GM21360 (cell line): ENCODE results near the gene UNC13C.

ENCODE experiments used
- ATAC-seq: cut with Tn5 transposase; IDR thresholded peaks from one replicate; pipeline ENCODE4 v1.9.1; 2021; ENCODE audit warnings: mild to moderate bottlenecking, moderate library complexity; ENCODE audit not compliant: unreplicated experiment

The UNC13C gene

DNA sequence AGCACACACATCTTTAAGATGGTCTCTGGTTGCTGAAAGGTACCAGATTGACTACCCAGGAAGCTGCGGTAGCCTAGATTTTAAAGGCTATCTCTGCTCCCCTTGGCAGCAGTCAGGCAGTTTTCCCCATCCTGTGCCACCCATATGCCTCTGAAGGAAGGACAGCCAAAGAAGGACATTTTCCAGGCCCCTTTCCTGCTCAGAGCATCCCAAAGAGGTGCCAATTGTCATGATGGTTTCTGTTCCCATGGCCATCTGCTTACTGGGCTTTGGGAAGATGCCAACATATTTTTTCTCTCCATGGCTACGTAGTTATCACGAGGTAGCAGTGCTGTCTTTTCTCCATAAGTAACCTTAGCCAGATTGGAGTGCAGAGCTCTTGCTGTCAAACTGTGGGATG lies 39.7 kb downstream of the UNC13C start:
- no peak for ATAC-seq

DNA sequence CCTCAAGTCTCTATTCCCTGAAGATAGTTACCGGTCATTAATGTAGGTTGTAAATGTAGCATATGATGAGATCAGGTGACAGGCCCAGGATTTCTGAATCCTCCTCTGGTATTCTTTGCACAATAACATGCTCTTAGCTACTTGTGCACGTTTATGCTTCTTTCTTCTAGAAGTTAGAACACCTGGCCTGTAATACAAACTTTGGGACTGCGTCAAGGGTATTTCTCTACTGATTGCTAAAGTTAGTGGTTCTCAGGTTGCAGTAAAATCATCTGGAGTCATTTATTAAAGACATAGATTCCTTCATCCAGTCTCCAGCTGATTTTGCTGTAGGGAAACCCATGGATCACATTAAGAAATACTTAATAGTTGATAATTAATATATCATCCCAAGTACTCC lies 48.0 kb downstream of the UNC13C start:
- ATAC-seq = no peak

DNA sequence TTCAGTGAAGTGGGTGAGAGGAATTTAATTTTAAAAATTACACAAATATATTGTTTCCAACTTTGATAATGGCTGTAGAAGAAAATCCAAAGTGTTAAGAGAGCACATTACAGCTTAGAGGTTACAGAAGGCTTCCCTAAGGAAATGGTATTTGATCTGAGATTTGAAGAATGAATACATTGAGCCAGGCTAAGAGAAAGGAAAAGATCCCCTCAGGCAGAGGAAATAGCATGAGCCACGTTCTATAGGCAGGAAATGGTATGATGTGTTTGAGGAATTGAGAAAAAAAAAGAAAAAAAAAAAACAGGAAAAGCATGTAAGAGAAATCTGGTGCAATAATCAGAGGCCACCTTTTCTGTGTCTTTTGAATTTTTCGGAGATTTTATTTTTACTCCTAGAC lies 48.6 kb downstream of the UNC13C start:
- ATAC-seq = no peak

DNA sequence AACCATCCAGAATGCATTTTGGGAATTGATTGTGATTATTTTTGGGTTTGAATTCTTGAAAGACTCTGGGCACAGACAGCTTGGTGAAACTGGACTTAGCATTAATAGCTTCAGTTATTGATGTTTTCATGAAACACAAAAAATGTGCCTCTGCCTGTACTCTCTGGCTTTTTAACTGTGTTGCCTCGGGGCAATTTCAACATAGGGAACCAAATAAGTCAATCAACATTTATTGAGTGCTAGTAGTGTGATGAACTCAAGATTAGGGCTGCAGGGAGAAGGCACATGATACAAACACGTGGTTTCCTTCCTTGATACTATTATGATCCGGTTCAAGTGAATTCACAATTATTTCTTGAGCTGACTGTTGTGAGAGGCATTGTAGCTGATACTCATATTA lies 50.8 kb downstream of the UNC13C start:
- ATAC-seq = no peak

DNA sequence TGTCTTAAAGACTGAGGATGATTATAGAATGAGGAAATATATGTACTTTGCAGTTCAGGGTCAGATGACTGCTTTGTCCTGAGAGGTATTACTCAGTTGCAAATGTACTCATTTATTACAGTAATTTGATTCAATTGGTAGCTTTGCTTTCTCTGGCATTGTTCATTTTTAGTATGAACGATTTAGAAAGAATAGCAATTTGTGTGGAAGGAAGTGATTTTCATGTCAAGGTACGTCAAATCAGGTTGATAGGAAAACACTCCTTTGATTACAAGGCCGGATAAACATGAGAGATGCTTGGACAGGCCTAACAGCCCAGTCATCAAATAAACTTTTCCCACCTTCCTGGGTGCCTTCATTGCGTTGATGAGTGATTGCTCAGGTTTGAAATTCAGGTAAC lies 53.8 kb downstream of the UNC13C start:
- no peak for ATAC-seq

DNA sequence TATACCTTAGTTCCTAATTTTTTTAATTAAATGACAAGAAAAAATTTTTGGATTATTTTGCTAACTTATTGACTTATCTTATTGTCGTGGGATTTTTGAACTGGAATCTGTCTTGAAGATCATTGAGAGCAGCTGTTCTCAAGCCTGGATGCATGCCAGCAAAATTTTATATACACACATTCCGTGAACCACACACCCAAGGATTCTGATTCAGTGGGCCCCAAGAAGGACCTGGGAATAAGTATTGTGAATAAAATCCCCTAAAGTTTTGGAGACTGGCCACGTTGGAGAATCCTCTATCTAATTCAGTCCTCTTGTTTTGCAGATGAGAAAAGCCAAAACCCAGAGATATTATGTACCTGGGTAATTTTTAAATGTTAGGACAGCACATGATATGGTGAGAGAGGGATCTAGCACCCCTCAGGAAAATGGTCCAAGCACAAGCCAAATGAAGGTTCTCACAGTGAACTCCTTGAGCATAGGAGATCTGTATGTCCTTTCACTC lies 55.2 kb downstream of the UNC13C start:
- no peak for ATAC-seq

DNA sequence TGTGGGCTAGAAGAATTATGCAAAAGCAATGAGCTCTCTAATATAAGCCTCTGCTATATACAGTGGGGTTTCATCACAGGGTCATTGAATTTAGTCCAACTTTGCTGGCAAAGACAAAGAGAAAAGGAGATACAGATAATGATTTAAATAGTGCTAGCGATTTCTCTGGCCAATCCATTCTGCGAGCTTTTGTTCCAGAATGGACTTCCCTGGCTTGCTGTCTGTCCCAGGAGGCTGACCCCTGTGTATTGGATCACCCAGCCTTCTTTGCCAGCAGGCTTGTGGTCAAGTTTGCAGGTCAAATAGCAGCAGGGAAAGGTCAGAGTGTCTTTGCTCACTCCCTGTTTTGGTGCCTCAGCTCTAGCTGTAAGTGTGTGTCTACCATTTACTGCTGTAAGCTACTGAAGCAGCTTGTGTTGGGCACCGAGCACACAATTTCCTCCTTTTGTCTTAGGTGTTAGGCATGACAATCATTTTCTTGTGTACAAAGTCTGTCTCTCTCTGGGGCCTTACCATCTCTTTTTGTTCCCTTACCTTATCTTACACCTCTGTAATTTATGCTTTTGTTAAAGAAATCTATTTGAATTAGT lies 55.7 kb downstream of the UNC13C start:
- no peak for ATAC-seq

DNA sequence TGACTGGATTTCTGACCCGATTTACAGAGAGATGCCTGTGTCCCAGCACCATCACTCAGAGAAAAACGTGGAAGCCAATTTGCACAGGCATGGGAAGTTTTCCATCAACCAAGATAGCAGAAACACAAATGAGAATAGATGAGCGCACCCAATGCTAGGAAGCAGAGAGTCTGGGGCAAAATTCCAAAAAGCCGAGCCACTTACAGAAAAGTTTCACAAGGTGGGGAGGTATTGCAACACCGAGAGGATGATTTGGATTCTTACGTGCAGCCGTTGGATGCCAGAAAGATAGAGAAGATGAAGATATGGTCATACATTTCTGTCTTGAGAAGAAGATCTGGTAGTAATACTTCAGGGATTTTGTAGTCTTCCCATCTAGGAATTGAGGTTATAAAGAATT lies 57.4 kb downstream of the UNC13C start:
- ATAC-seq = no peak

DNA sequence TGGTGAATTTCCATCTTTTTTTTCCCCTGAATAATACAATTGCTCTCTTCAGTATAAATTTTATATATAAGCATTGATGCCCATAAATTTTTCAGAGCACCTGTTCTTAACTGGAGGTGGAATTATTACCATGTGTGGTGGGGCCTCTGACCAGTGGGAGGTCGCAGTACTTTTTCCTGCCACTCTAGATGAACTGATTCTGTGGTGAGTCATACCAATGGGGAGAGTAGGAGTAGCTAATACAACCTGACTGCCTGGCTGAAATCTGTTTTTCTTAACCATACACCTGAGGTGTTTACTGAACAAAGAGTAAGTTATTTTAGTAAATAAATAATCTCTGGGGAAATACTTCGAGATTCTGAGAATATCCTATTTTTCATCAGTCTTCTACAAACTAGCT lies 67.2 kb downstream of the UNC13C start:
- no peak for ATAC-seq

DNA sequence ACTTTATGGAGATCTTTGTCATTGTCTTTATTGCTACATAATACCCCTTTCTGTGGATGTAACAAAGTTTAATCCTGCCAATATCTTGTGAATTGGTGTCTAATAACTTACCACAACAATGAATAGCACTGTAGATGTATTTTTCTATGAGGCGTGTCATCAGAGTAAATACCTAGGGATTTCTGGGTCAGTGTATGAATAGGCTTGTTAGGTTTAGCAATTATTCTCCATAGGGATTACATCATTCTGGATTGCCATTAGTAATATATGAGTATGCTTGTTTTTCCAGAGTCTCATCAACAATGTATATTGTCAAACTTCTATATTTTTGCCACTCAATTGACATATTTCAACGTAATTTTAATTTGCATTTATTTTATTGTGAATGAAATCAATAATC lies 67.9 kb downstream of the UNC13C start:
- no peak for ATAC-seq

DNA sequence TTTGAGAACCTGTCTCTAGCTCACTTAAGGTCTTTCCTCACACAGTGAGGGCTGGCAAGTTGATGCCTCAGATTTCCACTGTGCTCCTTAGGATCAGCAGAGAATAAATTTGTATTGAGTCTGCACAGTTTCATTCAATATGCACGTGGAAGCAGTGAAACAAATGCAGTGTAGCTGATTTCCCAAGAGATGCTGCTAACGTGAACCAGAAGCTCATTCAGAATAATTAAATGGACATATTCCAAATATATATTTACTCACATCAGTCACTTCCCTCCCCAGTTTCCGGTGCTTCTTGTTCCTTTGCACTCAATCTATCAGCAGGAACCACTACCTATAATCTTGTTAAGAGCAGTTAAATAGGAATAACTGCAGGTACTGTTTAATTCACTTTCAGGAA lies 86.1 kb downstream of the UNC13C start:
- ATAC-seq = no peak

DNA sequence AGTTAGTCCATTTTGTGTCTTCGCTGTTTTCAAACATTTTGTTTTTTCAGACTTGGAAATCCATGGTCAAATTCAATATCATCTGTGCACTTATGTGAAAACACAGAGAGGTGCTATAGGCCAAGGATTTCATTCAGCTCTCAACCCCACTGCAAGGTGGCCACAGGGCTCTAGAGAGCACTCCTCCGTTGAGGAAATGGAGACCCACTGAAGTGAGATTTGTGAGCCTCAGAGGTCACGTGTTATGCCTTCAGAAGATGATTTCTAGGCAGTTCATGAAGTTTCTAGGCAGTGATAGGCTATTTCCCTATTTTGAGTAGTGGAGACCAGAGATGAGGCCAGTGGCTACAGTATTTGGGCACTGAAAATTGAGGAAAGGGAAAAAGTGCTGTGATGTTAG lies 88.2 kb downstream of the UNC13C start:
- no peak for ATAC-seq

DNA sequence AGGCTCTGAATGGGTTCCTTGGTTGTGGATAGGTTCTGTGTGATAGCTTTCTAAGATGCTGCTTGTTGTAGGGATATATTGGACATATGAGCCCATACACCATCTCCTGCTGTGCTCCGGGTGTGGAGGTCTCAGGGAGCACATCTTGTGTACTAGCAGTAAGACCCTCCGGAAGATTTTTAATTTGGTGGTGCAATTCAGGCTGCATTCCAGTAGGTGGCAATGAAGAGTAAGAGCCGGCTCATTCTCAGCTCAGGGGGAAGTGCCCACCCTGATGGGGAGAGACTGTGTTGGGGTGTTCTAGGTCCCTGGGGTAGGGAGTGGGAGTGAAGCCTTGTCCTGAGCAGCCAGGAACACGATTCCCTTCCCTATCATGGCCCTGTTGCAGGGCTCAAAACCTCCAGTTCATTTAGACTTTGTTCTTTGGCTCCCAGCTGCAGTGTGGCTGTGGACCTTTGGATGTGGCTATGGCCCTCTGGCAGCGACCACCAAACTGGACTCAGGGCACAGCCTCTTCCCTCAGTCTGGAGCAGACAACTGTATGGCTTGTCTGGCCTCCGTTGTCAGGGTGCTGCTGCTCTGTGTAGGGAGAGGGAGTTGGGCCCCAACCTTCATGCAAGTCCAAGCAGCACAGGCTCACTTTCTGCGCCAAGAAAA lies 104.7 kb downstream of the UNC13C start:
- no peak for ATAC-seq

DNA sequence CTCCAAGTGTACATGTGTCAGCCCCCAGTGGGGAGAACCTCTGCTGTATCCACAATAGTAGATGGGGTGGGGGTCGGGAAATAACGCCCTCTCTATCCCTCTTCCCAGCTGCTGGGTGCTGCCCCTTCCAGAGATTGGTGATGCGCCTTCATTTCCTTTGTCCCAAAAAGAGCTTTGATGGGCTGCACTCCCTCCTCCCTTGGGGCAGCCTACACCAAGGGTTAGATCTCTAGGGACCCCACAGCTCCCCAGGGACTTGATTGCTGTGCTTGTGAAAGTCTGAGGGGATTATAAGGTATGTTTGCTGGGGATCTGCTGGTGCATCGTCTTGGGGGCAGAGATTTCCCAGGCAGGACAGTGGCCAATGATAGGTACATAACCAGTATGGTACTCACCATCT lies 105.3 kb downstream of the UNC13C start:
- ATAC-seq = no peak

DNA sequence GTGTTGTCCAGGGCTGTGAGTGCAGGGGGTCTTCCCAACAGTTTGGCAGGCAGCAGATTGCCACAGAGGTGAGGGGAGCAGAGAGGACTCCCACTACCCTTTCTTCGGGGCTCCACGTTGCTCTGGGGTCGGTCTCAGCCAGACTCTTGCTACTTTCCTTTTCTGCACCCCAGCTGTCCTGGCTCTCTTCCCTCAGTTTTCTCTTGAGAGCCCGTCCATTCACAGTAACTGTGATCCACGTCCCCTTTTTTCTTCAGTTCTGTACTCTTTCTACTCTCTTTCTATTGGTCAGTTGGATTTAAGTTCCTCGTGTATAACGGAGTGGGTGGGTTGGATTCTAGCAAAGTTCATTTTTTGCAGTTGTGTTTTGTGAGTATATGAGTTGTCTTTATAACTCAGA lies 105.8 kb downstream of the UNC13C start:
- ATAC-seq = no peak

DNA sequence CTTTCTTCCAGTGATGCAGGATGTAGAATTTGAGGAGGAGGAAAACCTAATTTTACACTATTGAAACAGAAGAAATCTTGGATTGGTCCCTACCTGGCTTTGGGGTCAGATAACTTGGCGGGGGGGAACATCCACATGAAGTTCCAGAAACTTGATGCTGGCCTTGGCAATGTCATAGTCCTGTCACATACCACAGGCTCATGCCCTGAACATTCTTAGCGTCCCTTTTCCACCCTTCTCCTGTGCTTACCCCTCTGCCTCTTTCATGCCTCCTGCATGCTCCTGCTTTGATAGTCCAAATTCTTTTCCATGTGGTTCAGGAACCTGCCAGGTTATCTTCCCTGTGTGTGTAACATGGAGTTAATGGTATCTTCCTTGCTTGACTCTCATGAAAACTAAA lies 110.6 kb downstream of the UNC13C start:
- ATAC-seq = no peak

DNA sequence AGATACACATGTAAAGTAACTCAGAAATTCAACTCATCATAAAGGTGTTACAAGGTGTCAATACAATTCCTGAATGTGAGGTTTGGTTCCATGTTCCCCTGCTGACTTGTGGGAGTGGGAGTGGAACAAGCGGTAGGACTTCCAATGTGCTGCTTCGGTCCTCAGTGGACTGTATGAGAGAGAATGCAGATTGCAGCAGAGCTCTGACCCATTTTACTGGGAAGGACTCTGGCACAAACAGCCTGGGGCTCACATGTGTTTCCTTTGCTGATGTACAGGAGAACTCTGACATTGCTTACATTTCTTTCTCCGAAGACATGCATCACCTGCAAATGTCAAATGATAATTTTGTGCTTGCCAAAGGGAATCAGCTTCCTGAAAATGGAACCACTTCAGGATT lies 111.5 kb downstream of the UNC13C start:
- no peak for ATAC-seq

DNA sequence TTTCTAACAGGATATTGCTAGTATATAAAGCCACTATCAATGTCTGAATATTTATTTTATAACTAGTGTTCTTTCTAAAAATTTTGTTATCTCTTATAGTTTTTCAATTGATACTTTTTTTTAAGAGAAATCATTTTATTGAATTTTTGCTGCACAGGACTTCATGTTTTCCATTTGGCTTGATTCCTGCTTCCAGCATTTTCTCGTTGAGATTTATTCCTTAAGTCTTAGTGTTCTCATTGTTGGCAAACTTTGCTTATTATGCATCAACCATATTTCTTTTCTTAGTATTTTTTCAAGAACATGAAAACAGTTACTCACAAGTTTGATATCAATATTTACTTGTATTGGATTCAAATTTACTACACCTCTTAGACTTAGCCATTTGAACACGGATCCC lies 113.4 kb downstream of the UNC13C start:
- no peak for ATAC-seq

DNA sequence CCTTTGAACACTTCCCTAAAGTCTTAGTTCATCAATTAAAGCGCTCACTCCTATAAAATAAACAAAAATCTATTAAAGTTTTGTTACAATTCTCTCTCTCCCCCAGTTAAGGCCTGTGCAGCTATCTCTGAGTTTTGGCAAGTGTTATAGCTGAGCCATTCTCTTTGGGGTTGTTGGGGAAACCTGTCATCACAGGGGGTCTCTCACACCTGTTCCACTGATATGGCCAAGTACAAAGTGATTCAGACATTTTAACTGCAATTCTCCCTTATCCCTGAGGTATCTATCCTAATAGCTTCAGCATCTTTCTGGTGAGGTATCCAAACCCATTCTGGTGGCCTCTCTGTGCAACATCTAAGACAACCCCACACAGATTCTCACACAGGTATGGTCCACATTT lies 116.4 kb downstream of the UNC13C start:
- ATAC-seq = no peak

DNA sequence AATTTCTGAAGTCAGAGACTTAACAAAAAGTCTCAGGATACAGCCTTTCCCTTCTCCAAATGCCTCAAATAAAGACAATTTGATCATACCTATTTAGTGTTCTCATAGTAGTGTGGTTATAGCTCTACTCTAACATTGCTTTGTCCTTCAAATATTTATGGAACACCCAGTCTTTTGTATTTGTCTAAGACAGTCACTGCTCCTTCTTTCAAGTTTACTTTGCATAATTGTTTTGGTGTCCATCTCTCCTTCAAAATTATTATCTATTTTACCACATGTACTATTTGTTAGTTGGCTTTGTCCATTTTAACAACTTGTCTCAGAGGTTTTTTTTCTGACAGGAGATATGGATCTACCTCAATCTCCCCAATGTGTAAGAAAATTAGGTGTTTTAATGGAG lies 118.8 kb downstream of the UNC13C start:
- no peak for ATAC-seq

DNA sequence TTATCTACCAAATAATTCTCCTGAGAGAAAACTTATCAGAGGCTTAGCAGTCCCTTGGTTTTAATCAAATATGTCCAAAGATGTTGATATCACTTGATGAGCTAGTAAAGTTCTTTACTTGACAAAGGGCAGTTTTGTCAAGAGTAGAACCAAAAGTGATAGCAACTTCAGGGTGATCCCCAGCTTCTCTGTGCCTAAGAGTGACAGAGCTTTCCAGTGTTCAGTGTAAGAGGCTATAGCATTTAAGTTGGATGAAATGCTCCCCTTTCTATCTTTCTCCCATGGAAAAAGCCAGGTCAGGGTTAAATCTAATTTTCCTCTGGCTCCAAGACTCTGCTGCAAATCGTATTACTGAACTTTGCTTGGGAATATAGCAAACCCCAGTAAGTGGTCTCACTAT lies 120.8 kb downstream of the UNC13C start:
- no peak for ATAC-seq

DNA sequence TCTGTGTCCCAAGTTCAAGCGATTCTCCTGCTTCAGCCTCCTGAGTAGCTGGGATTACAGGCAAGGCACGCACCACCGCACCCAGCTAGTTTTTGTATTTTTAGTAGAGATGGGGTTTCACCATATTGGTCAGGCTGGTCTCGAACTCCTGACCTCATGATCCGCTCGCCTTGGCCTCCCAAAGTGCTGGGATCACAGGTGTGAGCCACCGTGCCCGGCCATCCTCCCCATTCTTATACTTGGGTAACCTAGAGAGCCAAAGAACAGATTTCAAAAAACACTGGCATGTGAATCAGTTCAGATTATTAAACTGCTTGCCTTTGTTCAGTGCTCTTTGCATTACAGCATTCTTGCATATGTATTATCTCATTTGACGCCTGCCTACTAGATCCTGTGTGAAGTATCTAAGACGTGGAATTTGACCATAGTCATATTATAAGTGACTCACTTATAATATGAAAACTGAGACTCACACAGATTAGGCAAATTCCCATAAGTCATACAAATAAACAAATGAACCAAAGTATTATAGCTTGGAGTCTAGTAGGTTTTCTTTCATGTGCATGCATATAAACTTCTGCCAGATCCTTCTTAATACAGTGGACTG lies 123.5 kb downstream of the UNC13C start:
- no peak for ATAC-seq

DNA sequence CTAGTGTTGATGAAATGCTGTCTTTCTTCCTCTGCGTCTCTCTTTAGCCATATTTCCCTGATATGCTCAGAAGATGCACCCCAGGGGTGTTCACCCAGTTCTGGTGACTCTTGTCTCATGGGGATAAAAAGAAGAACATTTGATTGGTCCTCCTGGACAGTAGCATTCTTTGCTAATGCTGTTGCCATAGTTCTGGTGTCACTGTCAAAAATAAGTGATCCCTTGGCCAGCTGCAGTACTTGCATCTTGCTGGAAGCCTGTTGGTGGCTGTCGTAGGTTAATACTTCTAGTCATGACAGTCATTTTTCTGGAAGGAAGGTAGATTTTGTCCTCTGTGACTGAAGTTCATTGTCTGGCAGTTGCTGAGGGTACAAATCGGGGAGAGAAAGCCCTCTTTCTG lies 124.5 kb downstream of the UNC13C start:
- no peak for ATAC-seq
